ENCODE data around the gene LSAMP. TPM values are rescaled to one million over a fixed set of nuclear protein-coding genes. Genes with fewer than 3 reads are reported as not detected.

The LSAMP gene
- total RNA-seq, 1 donor from 2014 or later, result not detected

DNA sequence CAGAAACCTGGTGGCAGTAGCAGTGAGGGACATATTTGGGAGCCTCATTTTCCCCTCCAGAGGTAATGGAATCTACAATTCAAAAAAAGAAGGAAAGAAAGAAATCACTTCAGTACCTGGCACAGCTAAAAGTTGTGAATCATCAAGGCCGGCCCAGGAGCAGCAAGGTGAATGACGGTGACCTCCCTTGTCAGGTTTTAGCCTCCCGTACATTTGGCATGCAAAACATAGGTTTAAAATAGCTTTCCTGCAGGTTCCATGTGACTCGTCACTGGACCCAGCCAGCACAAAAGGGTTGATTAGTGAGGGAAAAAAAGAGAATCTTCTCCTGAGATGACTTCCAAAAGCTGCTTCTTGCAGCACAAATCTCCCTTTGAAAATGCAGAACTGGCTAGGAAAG is 394.2 kb downstream of the LSAMP start:
- DNase-seq, result no peak

DNA sequence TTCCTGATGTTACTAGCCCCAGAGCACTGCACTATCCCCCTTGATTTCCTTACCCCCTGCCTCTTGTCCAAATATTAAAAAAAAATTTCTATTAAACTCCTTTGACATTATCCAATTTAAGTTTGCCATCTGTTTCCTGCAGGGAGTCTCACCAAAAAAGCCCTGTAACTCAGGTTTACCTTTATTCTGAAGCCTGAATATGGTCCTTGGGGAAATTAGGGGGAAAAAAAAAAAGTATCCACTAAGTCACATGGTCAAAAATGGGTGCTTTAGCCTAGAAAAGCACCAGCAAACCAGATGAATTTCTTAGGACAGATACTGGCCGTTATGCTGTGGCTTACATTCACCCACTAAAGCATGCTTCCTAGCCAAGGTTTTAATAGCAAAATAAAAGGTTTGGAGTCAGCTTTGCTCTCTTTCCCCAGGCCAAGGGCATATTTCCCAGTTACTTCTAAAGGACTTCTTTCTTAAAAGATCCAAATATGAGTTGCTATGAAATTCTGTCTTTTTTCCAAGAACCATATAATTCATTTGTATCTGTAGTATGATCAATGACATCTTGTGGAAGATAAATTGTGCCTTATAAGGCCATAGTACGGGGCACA is 394.9 kb downstream of the LSAMP start:
- DNase-seq, result no peak

DNA sequence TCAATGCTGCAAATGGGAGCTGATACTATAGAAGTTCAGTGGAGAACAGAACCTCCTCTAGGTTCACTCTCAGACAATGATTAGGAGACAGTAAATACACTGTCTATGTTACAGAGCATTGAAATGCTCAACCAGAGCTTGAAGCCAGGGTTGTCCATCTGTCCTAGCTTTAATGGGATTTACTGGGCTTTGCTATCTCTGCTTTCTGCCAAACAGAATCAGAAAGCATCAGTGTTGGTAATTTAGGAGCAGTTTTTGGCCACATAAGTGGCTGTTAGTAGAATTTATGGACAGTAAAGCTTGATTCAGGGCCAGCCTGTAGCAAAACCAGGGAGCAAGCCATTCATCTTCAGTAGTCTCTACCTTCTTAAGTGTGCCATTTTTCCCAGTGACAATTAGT is 396.3 kb downstream of the LSAMP start:
- no peak for DNase-seq

DNA sequence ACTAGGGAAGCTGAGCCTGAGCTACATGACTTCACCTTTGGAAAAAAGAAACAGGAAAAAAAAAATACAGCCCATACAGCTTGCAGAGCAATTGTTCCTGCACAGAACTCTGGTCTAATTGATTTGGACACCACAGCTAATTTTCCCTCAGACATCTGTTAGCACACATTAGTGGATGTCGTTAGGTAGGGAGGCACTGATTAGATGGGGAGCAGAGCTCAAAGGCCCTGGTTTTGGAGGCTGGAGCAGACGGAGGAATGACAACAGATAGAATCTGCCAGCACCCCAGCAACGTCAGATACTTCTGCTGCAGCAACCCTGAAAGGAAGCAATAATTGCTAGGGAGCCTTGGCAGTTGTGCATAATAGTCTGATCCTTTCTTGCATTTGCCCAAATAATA is 398.9 kb downstream of the LSAMP start:
- DNase-seq, result no peak

DNA sequence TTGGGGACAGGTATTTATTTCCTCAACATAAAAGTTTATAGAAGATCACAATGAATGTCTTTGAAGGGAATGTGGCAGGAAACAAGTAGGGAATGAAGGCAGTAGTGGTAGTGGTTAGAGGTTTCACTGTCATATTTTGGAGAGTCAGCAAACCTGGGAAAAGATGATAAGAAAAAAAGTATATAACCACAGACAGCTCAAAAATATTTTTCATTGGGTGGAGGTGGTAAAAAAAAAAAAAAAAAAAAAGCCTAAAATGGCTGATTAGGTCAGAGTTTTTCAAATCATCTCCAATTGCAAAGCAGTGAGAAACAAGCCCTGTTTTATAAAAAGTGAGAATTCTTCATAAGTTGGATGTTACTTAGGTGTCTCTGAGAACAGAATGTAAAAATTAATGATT is 400.0 kb downstream of the LSAMP start:
- DNase-seq, result no peak

DNA sequence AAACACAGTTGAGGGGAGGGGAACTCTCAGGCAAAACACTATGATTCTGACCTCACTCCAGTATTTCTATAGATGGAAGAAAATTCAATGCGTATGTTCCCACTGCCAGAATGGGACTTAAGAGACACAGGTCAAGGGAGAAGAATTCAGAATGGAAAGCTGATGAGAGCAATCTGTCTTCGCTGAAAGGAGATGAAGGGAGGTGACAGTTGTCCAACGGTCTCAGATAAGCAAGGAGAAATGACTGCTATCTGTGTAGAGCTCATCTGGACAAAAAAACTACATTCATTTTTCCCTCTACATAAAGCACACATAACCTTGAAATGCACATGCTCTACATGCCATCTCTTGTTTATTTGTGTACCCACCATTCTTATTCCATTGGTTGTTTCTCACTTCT is 405.1 kb downstream of the LSAMP start:
- no peak for DNase-seq

DNA sequence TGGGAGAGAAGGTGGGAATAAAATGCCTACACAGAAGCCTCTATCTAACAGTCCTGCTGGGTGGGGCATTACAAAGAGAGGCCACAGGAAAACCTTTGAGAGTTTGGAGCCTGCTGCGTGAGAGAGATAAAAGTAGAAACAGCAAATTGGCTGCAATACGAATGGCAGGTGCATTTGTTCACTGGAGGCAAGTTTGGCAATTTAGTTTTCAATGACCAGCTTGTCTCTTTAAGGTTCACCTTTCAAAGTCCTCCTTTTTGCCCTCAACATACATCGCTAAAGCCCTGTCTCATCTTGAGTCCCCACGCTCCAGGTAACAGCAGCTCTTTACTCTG is 405.7 kb downstream of the LSAMP start:
- DNase-seq, result no peak

DNA sequence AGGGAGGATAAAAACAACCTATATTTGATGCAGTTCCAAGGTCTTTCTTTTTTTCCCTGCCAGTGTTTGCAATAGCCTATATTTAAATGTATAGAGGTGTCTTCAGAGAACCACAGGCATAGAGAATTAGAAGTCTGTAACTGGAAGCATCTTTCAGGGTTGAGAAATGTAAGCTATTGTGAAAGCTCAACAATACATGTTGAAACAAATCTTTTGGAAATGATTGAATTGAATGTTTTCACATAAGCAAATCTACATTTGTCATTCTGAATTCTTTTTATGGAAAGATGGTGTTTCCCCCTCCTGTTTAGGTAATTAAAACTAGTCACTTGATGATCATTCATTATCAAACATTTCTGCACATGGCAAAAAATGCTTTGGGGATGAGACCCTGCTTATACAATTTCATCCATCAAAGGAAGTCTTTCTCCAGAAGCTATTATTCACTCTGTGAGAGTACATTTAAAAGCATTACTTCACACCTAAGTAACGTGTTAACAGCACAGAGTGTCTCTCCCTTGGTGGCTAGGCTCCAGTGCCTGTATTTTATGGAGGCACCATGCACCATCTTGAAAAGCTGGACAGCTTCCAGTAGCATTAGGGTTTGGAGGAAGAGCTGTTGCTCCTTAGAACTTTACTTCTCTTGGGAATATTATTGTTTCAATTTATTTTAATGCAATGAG is 406.2 kb downstream of the LSAMP start:
- DNase-seq, result no peak

DNA sequence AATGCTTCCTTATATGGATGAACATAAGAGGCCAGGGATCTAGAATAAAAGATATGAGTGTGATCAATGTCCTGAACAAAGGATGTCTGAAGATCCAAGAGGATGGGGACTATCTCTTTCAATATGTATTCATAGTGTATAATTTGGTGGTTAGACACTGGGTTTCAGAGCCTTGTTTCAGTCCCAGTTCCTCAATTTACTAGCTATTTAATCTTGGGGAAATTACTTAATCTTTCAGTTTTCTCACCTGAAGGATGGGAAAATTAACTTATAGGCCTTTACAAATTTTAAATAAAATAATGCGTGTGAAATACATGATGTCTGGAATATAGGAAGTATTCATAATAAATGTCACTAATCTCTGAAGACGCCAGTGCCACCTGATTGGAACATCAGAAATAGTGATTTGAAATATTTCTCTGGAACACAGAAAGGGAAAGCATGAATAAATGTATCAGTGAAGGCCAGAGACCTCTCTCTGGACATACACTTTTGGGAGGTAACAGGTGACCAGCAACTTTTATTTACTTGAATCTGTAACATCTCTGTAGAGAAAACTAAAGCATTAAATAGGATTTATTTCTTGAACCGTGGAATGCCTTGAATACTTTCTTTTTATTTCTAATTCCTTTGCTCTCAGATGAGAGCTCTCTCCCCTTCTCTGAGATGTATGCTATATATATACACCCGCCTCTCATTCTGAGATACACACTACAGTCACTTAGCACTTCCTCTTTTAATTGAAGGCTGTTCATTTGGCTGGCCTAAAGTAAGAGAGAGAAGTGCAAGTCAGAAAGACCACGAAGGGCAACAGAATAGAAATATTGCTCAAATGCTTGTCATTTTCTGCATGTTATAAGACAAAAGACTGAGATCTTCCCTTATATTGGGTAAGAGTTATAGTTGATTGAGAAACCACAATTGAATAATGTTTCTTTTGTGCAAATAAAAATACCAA is 407.1 kb downstream of the LSAMP start:
- no peak for DNase-seq

DNA sequence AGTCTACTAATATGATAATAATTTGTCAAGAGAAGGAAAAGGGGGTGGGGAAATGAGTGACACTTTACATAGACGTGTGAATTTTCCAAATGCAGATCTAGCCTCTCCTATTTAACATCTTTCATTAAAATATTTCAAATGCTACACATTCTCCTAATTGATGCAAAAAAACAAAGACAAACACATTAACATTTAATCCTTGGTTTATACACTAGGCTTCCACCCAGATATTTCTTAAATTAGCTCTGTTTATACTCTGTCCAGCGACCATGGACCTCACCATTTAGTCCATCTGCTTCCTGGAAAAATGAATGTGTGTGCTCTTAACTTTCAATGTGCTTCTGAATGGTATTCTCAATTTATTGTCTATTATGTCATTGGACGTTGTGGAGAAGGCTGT is 409.9 kb downstream of the LSAMP start:
- no peak for DNase-seq

DNA sequence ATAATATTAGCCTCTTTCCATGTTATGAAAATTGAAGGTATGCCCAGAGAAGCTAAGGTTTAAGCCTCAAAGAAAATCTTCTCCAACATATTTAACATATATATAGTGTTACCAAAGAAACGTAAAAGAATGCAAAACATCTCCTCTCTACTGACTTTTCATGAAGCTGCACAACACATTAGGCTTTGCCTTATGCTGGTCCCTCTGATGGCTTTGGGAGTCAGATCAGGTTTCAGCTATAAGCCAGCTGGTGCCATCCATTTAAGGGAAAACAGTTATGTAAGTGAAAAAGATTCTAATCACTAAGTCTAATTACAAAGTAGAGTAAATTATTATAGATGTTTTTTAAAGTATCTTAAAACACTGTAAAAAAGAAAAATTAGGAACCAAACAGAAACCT is 410.5 kb downstream of the LSAMP start:
- no peak for DNase-seq

DNA sequence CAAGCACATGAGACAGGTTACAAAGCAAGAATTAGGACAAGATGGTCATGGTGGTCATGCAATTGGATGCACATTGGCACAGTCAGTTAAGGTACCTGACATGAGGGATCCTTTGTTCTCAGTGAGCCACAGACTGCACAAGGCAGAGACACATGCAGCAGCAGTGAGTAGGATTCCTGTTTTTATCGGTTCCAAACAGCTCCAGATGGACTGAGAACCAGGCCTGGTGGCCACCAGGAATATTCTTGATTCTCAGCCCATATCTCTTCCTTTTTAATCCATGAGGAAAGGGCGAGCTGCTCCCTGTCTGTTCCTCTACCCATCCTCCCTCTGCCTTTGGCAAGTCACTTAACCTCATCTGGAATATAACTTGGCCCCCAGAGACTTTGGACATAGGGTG is 411.2 kb downstream of the LSAMP start:
- DNase-seq, result no peak

DNA sequence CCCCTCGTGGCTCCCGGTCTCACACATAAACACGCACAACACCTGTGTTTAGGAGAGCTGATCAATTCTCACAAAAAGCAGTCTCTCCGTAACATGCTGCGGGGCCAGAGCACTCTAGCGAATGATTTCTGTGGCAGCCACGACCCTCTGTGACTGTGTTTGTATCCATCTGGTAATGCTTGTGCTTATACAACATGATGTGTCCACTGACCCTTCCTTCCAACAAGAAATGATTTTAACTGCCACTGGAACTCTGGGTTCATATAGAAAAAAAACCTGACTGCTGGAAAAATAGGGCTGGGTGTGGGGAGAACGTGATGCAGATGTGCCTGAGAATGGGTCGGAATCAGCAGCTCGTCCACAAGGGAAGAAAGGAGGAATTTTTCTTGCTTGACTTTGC is 411.8 kb downstream of the LSAMP start:
- no peak for DNase-seq

DNA sequence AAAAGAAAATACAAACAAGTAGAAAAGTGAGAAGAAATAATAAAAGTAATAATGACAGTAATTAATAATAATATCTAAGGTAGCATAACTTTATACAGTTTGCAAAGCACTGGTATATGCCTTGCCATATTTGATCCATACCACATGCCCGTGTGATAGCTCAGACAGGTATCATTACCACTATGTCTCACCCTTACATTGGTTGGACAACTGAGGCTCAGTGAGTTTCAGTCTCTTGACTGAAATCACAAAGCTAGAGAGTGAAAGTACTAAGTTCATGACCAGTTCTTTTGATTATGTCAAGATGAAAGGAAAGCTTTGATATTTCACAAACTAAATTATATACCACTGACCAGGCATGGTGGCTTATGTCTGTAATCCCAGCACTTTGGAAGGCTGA is 413.1 kb downstream of the LSAMP start:
- DNase-seq, result no peak

DNA sequence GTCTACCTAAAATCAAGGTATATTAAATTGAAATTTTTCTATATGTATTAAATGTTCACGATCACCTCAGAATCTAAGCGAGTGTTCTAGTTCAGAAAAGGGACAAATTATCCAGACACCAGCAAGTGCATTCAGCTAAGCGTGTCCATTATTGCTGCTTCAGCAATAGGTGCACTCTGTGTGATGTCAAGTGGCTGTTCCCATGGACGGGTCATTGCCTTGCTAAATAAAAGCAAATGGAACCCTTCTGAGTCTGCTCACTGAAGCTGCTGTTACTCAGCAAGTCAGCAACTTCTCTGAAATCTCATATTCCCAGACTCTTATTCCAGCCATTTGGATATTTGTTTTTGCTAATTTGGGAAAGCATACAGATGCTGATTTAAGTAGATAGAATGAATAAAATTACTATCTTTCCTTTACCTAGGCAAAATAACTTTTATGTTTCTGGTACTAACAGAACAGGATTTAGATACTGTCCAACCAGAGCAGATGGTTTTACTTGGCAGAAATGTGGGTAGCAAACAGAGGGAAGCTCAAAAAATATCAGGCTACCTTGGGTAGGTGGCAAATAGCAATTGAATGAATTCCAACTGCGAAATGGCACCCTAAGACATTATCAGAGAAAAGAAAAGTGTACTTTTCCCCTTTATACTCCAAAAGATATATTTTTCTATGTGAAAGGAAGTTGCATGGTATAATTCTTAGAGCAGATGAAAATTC is 415.0 kb downstream of the LSAMP start:
- DNase-seq, result no peak

DNA sequence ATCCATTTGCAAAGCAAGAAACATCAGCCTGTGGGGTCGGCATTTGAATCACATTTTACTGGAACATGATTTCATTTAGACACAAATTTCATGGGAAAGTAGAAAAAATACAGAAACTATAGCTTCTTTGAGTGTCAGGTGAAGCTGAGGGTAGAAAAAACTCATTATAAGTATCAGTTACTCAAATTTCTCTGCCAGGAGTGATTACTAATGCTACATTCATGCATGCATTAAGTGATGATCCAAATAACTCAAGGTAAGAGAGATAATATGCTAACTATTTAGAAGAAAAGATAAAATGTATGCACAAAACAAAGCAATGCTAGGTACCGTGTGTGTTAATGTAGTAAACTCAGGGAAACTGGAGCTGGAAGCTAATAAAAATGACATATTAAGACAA is 416.0 kb downstream of the LSAMP start:
- DNase-seq, result no peak

DNA sequence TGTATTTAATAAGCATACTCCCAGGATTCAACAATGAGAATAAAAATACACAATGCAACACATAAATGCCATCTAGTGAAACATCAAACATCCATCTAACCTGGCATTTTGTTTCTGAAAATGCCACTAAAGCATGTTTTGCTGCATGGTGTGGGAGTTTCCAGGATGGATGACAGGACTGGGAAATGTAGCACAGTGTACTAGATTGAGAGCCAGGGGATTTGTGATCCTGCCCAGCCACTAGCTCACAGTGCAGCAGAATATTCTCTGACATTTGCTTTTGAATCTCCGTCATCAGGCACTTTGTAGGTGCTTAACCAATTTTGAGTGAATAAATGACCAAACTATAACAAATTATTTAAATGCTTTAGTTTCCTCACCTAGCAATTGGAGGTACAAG is 417.1 kb downstream of the LSAMP start:
- no peak for DNase-seq

DNA sequence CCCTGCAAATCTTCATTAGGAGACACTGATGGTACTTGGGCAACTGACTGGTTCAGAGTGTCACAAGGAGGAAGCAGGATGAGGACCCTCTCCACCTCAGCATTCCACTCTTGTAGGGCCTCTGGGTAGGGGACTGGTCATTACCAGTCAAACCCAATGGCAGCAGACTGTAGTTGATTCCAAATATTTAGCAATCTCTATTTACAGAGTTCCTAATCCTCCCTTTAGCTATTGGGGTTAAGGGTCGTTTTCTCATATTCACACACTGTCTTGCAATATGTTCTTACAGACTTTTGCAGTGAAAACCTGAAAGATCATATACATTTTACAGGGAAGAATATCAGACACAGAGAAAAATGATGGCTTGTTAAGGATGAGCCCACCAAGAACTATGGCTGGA is 424.3 kb downstream of the LSAMP start:
- no peak for DNase-seq

DNA sequence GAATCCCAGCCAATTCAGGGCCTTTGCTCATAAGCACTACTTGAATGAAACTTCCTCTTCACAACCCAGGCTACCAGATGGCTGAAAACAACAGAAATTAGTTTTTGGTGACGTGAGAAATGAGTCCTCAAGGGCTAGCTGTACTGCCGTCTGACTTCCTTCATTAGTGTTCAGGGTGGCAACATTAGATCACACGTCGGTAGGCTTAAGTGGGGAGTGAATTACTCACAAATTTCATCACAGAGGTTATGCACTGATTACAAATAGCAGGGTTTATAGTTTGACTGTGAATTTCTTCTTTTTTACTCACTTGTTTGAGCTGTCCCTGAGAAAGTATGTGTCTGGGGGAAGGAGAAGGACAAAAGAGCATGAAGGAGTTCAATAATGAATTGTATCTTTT is 424.8 kb downstream of the LSAMP start:
- DNase-seq, result no peak

DNA sequence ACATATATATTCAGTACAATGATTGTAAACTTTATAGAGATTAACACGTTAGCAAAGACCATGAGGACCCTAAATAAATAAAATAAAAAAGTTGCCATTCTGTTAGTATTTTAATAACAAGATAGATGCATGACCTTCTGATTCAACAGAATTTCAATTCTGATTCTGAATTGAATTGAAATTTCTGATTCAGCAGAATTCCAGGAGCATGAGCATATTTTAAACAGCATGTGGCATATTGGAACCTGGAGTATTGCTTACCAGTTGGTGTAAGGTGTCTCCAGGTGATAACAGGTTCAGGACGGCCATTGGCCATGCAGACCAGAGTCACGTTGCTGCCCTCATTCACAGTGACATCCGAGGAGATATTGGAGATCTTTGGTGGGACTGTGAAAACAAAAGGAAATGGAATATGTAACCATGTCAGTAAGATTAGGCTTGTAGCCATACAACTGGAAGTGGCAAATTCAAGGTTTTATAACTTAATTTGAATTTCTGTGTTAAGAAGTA is 426.0 kb downstream of the LSAMP start:
- no peak for DNase-seq

DNA sequence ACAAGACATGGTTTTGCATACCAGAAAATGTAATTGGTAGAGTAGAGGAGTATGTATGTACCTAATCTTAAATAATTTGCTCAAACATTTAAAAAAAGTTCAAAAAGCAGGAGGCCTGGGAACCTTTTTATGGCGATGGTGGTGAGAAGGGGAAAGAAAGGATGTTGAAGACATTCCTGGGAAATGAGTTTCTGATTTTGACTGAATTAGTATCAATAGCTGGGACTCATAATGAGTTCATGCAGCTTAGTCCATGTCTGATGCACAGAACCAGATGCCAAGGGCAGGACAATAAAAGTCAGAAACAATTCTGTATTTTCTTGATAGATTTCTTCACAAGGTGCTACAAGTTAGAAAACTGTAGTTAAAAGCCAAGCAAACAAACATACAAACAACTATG is 426.6 kb downstream of the LSAMP start:
- DNase-seq, result no peak

DNA sequence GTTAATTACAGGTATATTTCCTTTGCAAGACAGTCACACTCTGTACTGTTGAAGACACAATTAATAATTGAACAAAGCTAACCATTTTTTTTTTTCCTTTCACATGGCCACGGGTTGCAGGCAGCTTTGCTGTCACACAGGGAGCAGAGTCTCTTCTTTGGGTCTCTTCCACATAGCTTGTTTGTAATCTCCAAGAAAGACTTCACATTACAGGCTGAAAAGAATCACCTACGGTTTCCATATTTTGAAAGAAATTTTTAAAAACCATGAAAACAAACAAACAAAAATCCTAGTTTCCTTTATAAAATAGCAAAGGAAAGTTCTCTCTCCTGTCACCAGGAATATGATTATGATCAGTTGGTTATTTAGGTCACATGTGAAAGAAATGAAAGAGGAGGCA is 429.4 kb downstream of the LSAMP start:
- DNase-seq, result no peak

DNA sequence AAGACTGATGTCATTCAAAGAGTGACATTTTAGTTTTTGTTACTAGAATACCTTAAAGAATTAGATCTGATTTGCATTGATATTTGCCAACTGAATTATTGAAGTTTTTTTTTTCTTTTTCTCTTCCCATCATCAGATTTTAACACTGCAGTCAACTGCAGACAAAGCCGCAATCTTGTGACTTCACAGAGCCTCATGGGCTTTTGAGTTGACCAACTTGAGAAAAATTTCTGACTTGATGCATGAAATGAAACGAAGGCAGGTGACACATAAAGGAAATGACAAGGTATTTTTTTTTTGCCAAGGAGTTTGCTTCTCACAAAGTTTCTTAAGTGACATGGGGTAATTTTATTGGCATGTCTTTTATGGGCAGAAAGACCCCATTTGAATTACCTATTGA is 438.3 kb downstream of the LSAMP start:
- DNase-seq, result no peak

Data from dermis blood vessel endothelial cell (primary cell).